Measurements from ENCODE around the gene PYDC2. TPM values are rescaled to one million over a fixed set of nuclear protein-coding genes. Genes with fewer than 3 reads are reported as not detected.

The PYDC2 gene
- polyA plus RNA-seq (ENCODE audit: insufficient read length in 4 of 4): not detected

- DNase-seq (ENCODE audit: low read depth in 4 of 4, low spot score in 2 of 4): no peak
Observed at GRCh38 chr3:191461113-191461595, at the start of gene PYDC2. Gene PYDC2, plus strand, starts transcription at chr3:191461163. Its CDS starts 0 bp downstream, at chr3:191461163.

- DNase-seq (ENCODE audit: low read depth in 4 of 4, low spot score in 2 of 4): no peak
Observed at GRCh38 chr3:191412759-191413158, 48.2 kb upstream of the PYDC2 start.

- DNase-seq (ENCODE audit: low read depth in 4 of 4, low spot score in 2 of 4): no peak
Observed at GRCh38 chr3:191414286-191414685, 46.7 kb upstream of the PYDC2 start.

GRCh38 chr3:191414732-191415131 lies 46.2 kb upstream of the PYDC2 start:
- DNase-seq (ENCODE audit: low read depth in 4 of 4, low spot score in 2 of 4): no peak

- DNase-seq (ENCODE audit: low read depth in 4 of 4, low spot score in 2 of 4): no peak
Observed at GRCh38 chr3:191415566-191415965, 45.4 kb upstream of the PYDC2 start.

GRCh38 chr3:191417457-191417729 lies 43.6 kb upstream of the PYDC2 start:
- DNase-seq (ENCODE audit: low read depth in 4 of 4, low spot score in 2 of 4): no peak

- DNase-seq (ENCODE audit: low read depth in 4 of 4, low spot score in 2 of 4): no peak
Observed at GRCh38 chr3:191420771-191421170, 40.2 kb upstream of the PYDC2 start.

- no peak for DNase-seq (ENCODE audit: low read depth in 4 of 4, low spot score in 2 of 4)
Observed at GRCh38 chr3:191424881-191425280, 36.1 kb upstream of the PYDC2 start.

- no peak for DNase-seq (ENCODE audit: low read depth in 4 of 4, low spot score in 2 of 4)
Observed at GRCh38 chr3:191425322-191425734, 35.6 kb upstream of the PYDC2 start.

- DNase-seq (ENCODE audit: low read depth in 4 of 4, low spot score in 2 of 4): no peak
Observed at GRCh38 chr3:191426311-191426710, 34.7 kb upstream of the PYDC2 start.

GRCh38 chr3:191428177-191428576 lies 32.8 kb upstream of the PYDC2 start:
- no peak for DNase-seq (ENCODE audit: low read depth in 4 of 4, low spot score in 2 of 4)

GRCh38 chr3:191430103-191430502 lies 30.9 kb upstream of the PYDC2 start:
- DNase-seq (ENCODE audit: low read depth in 4 of 4, low spot score in 2 of 4): no peak

- no peak for DNase-seq (ENCODE audit: low read depth in 4 of 4, low spot score in 2 of 4)
Observed at GRCh38 chr3:191431160-191431822, 29.7 kb upstream of the PYDC2 start.

- no peak for DNase-seq (ENCODE audit: low read depth in 4 of 4, low spot score in 2 of 4)
Observed at GRCh38 chr3:191432162-191432561, 28.8 kb upstream of the PYDC2 start.

GRCh38 chr3:191434024-191434423 lies 26.9 kb upstream of the PYDC2 start:
- DNase-seq (ENCODE audit: low read depth in 4 of 4, low spot score in 2 of 4): no peak

GRCh38 chr3:191435981-191436380 lies 25.0 kb upstream of the PYDC2 start:
- no peak for DNase-seq (ENCODE audit: low read depth in 4 of 4, low spot score in 2 of 4)

- DNase-seq (ENCODE audit: low read depth in 4 of 4, low spot score in 2 of 4): no peak
Observed at GRCh38 chr3:191438150-191438814, 22.7 kb upstream of the PYDC2 start.

- DNase-seq (ENCODE audit: low read depth in 4 of 4, low spot score in 2 of 4): no peak
Observed at GRCh38 chr3:191440532-191440931, 20.4 kb upstream of the PYDC2 start.

- no peak for DNase-seq (ENCODE audit: low read depth in 4 of 4, low spot score in 2 of 4)
Observed at GRCh38 chr3:191441687-191442086, 19.3 kb upstream of the PYDC2 start.

- no peak for DNase-seq (ENCODE audit: low read depth in 4 of 4, low spot score in 2 of 4)
Observed at GRCh38 chr3:191444569-191444968, 16.4 kb upstream of the PYDC2 start.

- no peak for DNase-seq (ENCODE audit: low read depth in 4 of 4, low spot score in 2 of 4)
Observed at GRCh38 chr3:191449256-191449655, 11.7 kb upstream of the PYDC2 start.

- no peak for DNase-seq (ENCODE audit: low read depth in 4 of 4, low spot score in 2 of 4)
Observed at GRCh38 chr3:191455257-191455952, 5.6 kb upstream of the PYDC2 start.
